ENCODE data around the gene ABCF1. TPM values are rescaled to one million over a fixed set of nuclear protein-coding genes. Genes with fewer than 3 reads are reported as not detected.

Gene ABCF1
- total RNA-seq, 1 donor: 43.2 TPM

GRCh38 chr6:30599625-30600324 lies 28.5 kb downstream of the ABCF1 start:
- TF ChIP-seq, protein P1, sequence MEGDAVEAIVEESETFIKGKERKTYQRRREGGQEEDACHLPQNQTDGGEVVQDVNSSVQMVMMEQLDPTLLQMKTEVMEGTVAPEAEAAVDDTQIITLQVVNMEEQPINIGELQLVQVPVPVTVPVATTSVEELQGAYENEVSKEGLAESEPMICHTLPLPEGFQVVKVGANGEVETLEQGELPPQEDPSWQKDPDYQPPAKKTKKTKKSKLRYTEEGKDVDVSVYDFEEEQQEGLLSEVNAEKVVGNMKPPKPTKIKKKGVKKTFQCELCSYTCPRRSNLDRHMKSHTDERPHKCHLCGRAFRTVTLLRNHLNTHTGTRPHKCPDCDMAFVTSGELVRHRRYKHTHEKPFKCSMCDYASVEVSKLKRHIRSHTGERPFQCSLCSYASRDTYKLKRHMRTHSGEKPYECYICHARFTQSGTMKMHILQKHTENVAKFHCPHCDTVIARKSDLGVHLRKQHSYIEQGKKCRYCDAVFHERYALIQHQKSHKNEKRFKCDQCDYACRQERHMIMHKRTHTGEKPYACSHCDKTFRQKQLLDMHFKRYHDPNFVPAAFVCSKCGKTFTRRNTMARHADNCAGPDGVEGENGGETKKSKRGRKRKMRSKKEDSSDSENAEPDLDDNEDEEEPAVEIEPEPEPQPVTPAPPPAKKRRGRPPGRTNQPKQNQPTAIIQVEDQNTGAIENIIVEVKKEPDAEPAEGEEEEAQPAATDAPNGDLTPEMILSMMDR (IDR thresholded peaks at IDR 0.05; ENCODE audit: insufficient read depth, low read length): no peak
- H3K4me3 ChIP-seq (ENCODE audit: low read depth, low read length): no peak overlapping the region
- no peak for DNase-seq (ENCODE audit: low read depth)

DNA sequence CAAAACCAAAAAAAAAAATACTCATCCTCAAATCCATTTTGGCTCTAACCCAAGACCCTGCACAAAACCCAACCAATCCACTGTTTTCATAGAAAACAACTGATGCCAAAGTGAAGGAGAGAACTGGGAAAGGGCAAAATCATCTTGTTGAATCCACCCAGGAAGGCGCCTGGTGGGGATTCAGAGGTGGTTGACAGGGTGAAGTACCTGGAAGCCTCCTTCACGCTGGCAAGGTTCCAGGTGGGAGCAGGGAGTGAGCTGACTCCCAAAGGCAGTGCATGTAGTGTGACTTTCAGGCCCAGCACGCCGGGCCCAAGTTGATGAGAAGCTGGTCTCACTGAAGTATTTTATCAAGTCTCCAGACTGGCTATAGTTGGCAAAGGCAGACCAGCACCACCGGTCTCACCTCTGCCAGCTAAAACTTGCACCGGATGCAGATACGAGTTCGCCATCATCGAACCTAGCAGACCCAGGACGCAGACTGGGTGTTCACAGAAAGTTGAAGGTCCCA lies 29.3 kb downstream of the ABCF1 start:
- TF ChIP-seq, protein P1 (IDR thresholded peaks at IDR 0.05; ENCODE audit: insufficient read depth, low read length): no peak
- DNase-seq (ENCODE audit: low read depth): no peak

GRCh38 chr6:30601436-30601814 lies 30.2 kb downstream of the ABCF1 start:
- DNase-seq (ENCODE audit: low read depth): no peak
- TF ChIP-seq, protein P1 (IDR thresholded peaks at IDR 0.05; ENCODE audit: insufficient read depth, low read length): no peak

More for the DNA sequence above, 29.3 kb downstream of the ABCF1 start:
- H3K4me3 ChIP-seq (ENCODE audit: low read depth, low read length): no peak overlapping the region

GRCh38 chr6:30601815-30602641 lies 30.8 kb downstream of the ABCF1 start:
- TF ChIP-seq, protein P1 (IDR thresholded peaks at IDR 0.05; ENCODE audit: insufficient read depth, low read length): no peak

More at GRCh38 chr6:30601436-30601814, 30.2 kb downstream of the ABCF1 start:
- H3K4me3 ChIP-seq (ENCODE audit: low read depth, low read length): no peak overlapping the region

GRCh38 chr6:30603961-30604360 lies 32.7 kb downstream of the ABCF1 start:
- no peak overlapping the region for H3K4me3 ChIP-seq (ENCODE audit: low read depth, low read length)
- TF ChIP-seq, protein P1 (IDR thresholded peaks at IDR 0.05; ENCODE audit: insufficient read depth, low read length): no peak
- no peak for DNase-seq (ENCODE audit: low read depth)

More at GRCh38 chr6:30601815-30602641, 30.8 kb downstream of the ABCF1 start:
- H3K4me3 ChIP-seq (ENCODE audit: low read depth, low read length): no peak overlapping the region
- DNase-seq (ENCODE audit: low read depth): no peak

DNA sequence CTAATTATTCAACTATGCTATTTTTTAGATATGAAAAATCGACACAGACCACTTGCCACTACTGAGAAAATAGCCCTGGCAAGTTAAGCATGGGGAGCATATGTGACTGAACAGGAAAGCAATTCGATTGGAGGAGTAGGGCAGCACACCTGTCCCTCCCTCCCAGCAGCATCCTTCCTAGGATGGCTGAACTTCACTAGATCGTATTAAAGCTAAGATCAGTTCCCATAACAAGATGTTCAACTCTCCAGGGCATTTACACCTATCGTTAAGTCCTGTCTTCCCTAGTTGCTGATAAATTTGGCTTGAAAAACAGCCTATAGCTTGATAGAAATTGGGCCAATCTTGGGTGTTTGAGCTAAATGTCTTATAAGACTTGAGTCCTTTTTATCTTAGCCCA lies 38.8 kb downstream of the ABCF1 start:
- TF ChIP-seq, protein P1 (IDR thresholded peaks at IDR 0.05; ENCODE audit: insufficient read depth, low read length): no peak
- H3K4me3 ChIP-seq (ENCODE audit: low read depth, low read length): no peak overlapping the region
- DNase-seq (ENCODE audit: low read depth): no peak
